Measurements from ENCODE around the gene TEAD2. TPM values are rescaled to one million over a fixed set of nuclear protein-coding genes. Genes with fewer than 3 reads are reported as not detected.

TEAD2 gene
- total RNA-seq, 4 donors from 2014 or later, result 1.3 to 17.6 (median 9.8) TPM

DNA sequence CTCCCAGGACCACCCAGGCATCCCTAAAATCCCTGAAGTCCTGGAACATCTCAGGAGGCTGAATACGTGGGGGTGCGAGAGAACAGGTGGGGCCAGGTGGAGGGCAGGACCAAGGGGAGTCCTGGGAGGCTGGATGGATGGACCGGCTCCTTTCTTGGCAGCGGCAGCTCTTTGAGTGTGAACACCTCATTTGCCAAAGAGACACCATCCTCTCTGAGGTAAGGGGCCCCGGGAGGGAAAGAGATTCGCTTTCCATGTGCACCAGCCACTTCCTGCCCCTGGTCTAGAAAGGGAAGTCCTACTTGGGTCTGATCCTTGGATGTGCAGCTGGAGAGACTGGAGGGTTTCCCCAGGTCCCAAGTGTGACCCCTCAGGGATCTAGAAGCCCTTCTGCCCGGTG is 44.9 kb upstream of the TEAD2 start:
- WGBS, 2 donors, result 76 to 77% methylated on average over 7 of the region's 7 CpGs
- no peak for TF ChIP-seq CTCF (IDR thresholded peaks at IDR 0.05)
- no peak for TF ChIP-seq POLR2A (IDR thresholded peaks at IDR 0.05)
- DNase-seq (ENCODE audit: low spot score in 2 of 2), result no peak
- H3K4me3 ChIP-seq (ENCODE audit: low read depth, poor library complexity, severe bottlenecking), result no peak overlapping the region
- intact Hi-C loops (cut with DNase I; ENCODE audit: low total_unique reads), result no loop called here

- WGBS, 2 donors, result 66 to 67% methylated on average over 7 of the region's 7 CpGs
- intact Hi-C loops (cut with DNase I; ENCODE audit: low total_unique reads), result no loop called here
- DNase-seq (ENCODE audit: low spot score in 2 of 2), result no peak
- TF ChIP-seq CTCF (IDR thresholded peaks at IDR 0.05) (no peak), POLR2A (IDR thresholded peaks at IDR 0.05) (no peak)
- no peak overlapping the region for H3K4me3 ChIP-seq (ENCODE audit: low read depth, poor library complexity, severe bottlenecking)
Measured at GRCh38 chr19:49403404-49404187, 41.4 kb upstream of the TEAD2 start.

DNA sequence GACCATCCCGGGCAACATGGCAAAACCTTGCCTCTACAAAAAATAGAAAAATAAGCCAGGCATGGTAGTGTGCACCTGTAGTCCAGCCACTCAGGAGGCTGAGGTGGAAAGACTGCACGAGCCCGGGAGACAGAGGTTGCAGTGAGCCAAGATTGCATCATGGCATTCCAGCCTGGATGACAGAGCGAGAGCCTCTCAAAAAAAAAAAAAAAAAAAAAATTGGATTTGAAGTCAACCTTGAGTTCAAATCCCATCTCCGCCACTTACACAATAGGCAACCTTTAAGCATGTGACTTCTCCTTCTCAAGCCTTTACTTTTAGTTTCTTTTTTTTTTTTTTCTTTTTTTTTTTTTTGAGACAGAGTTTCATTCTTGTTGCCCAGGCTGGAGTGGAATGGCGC is 37.8 kb upstream of the TEAD2 start:
- TF ChIP-seq POLR2A (IDR thresholded peaks at IDR 0.05) (no peak), CTCF (IDR thresholded peaks at IDR 0.05) (no peak)
- WGBS, 2 donors, result 78 to 80% methylated on average over 6 of the region's 6 CpGs
- intact Hi-C loops (cut with DNase I; ENCODE audit: low total_unique reads), result no loop called here
- no peak for DNase-seq (ENCODE audit: low spot score in 2 of 2)
- H3K4me3 ChIP-seq (ENCODE audit: low read depth, poor library complexity, severe bottlenecking), result no peak overlapping the region

DNA sequence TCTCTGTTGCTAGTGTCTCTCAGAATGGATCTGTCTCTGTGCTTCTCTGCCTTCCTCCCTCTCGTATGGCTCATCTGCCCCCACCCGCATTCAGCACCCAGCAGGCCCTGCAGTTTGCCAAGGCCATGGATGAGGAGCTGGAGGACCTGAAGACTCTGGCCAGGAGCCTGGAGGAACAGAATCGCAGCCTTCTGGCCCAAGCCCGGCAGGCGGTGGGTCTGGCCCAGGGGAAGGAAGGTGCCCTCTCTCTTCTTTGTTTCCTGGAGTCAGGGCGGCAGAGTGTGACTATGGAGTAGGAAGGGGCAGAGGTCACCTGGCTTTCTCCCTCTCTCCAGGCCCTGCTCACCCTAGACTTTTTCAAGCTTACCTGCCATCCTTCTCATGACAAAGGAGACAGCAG is 36.7 kb upstream of the TEAD2 start:
- DNase-seq (ENCODE audit: low spot score in 2 of 2), result no peak
- no peak overlapping the region for H3K4me3 ChIP-seq (ENCODE audit: low read depth, poor library complexity, severe bottlenecking)
- 83 to 91% methylated on average over 6 of the region's 6 CpGs for WGBS, 2 donors
- intact Hi-C loops (cut with DNase I; ENCODE audit: low total_unique reads), result no loop called here
- TF ChIP-seq POLR2A (IDR thresholded peaks at IDR 0.05) (no peak), CTCF (IDR thresholded peaks at IDR 0.05) (no peak)

GRCh38 chr19:49398001-49398615 is 35.9 kb upstream of the TEAD2 start:
- H3K4me3 ChIP-seq (ENCODE audit: low read depth, poor library complexity, severe bottlenecking), result no peak overlapping the region
- no peak for DNase-seq (ENCODE audit: low spot score in 2 of 2)
- intact Hi-C loops (cut with DNase I; ENCODE audit: low total_unique reads), result no loop called here
- no peak for TF ChIP-seq CTCF (IDR thresholded peaks at IDR 0.05)
- WGBS, 2 donors, result 53 to 70% methylated on average over 8 to 11 of the region's 11 CpGs

All from lower leg skin (tissue), 4 donors.